HG03521 (cell line): Measurements from ENCODE around the gene OR6B1.

Source experiments
- ATAC-seq: cut with Tn5 transposase; IDR thresholded peaks from one replicate; pipeline ENCODE4 v1.9.1; 2021; ENCODE audit warnings: mild to moderate bottlenecking, moderate library complexity; ENCODE audit not compliant: unreplicated experiment

Gene OR6B1

DNA sequence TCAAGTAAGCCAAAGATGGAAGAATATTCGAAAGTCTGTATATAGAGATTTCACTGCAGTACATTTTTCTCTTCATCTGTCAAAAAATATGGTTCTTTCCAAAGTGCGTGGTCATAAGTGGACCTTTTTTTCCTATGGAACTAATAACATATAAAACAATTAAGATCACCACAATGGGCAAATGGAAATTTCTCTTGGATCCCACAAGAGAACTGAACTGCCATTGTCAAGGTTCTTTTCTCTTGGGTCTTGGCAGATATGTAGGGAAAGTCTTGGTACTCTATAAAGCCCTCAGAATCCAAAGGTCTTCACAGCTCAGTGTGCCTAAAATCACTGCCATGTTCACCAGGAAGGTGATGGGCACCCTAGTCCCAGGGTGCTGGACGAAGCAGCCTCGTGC lies at the start of gene OR6B1:
Gene OR6B1, plus strand, starts transcription at position 301 of the 400 bp plus-strand sequence. CDS start 3,677 bp downstream, outside the sequence.
- no peak for ATAC-seq

DNA sequence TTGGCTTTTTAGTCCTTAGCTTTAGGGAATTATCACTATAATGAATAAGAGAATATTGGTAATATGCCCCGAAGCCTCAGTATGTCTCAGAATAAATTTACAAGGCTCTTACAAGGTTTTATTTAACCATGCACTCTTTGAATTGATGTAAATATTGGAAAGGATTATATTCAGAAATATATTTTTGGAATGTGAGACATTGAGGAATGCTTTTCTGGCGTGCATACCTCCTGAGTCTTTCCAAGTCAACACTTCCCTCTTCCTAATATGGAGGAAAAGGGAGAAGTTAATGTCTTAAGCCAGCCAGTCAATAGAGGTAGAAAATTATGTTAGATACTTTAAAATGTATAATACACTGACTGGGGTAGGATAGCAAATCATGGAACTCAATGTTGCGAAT lies 46.7 kb upstream of the OR6B1 start:
- no peak for ATAC-seq

- no peak for ATAC-seq
Observed at GRCh38 chr7:143954135-143954534, 46.0 kb upstream of the OR6B1 start.

DNA sequence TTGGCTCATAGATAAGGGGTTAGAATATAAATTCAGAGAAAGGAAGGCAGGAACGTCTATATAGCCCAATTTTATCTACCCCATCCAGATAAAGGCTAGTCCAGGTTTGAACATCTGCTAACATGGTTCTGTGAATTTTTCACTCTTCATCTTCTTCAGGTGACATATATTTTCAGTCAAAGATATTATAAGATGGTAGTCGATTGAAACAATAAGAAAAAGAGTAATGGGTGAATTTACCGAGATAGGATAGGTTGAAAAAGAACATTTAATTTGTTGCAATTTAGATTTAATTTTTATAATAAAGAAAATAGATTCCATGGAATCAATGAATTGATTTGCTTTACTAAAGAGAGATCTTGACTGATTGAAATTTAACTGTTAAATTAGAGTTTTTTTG lies 45.6 kb upstream of the OR6B1 start, which contains the start of gene OR2F1:
Gene OR2F1, plus strand, starts transcription at position 301 of the 400 bp plus-strand sequence. CDS start 5,127 bp downstream, outside the sequence.
- ATAC-seq: no peak

GRCh38 chr7:143958781-143959180 lies 41.3 kb upstream of the OR6B1 start:
- ATAC-seq: no peak

- ATAC-seq: no peak
Observed at GRCh38 chr7:143960813-143961610, 39.1 kb upstream of the OR6B1 start.

GRCh38 chr7:143965280-143965679 lies 34.8 kb upstream of the OR6B1 start:
- ATAC-seq: no peak

DNA sequence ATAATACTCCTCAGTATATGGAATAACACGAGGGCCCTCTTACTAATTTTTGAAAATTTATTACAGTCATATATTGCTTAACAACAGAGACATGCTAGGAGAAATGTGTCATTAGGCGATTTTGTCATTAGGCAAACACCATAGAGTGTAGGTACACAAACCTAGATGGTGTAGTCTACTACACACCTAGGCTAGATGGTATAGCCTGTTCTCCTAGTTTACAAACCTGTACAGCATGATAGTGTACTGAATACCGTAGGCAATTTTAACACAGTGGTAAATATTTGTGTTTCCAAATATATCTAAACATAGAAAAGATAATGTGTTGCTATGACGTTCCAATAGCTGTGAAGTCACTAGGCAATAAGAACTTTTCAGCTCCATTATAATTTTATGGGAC lies 32.7 kb upstream of the OR6B1 start:
- ATAC-seq: no peak

DNA sequence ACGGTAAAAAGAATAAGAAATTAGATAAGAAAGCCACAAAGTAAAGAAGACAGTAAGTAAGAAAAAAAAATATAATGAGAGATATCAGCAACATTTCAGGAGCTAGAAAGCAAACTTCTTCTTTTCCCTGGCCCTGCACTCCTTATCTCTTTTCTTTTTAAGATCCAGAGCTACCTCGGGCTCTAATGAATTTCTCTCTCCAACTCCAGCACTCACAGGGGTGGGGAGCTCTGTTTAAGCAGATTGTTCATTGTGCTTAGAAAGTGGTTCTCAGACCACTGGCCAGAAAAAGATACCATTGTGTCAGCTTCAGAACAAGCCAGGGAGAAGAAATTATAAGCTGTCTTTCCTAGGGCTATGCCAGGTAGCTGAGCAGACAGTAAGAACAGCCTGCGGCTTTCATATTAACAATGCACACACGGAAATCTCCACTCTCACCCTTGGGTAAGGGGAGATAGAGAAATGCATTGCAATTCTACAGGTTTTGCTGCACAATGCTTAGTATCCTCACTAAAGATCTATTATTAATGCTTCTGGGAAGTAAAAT lies 26.2 kb upstream of the OR6B1 start:
- no peak for ATAC-seq

GRCh38 chr7:143974459-143974858 lies 25.7 kb upstream of the OR6B1 start:
- ATAC-seq: no peak

GRCh38 chr7:143975617-143976016 lies 24.5 kb upstream of the OR6B1 start:
- no peak for ATAC-seq

DNA sequence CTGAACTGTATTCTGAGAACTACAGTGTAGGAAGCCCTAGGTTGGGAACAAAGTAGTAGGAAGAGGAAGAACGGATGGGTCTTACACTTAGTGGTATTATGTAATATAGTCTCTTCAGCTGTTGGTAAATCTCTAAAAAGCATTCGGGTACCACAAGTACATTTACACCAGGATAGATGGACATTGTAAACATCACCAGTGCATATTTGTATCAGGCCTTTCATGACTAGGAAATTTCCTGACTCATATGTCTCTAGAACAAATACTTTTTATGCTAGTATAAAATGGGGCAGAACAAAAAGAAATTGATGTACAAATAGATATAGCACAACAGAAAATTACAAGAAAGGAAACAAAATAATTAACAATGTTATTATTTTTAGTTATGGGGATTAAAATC lies 21.5 kb upstream of the OR6B1 start:
- ATAC-seq: no peak

- no peak for ATAC-seq
Observed at GRCh38 chr7:143979359-143979758, 20.8 kb upstream of the OR6B1 start.

GRCh38 chr7:143979998-143980397 lies 20.1 kb upstream of the OR6B1 start:
- ATAC-seq: no peak

DNA sequence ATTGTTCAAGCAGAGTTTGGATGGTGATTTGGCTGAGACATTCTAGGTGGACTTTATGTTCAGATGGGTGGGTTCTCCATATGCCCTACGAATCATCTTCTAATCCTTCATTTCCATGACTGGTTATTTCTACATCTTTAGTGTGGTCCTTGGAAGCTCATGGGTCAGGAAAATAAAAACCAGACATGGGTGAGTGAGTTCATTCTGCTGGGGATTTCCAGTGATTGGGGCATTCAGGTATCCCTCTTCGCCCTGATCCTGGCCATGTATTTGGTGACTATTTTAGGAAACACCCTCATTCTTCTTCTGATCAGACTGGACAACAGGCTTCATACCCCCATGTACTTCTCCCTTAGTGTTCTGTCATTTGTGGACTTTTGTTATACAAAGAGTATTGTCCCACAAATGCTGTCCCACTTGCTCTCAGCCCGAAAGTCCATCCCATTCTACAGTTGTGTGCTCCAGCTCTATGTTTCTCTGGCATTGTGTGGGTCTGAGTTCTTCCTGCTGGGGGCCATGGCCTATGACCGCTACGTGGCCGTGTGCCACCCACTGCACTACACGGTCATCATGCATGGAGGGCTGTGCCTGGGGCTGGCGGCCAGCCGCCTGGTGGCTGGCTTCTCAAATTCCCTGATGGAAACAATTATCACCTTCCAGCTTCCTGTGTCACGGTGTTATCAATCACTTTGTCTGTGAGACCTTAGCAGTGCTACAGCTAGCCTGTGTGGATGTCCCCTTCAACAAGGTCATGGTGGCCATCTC lies 19.2 kb upstream of the OR6B1 start:
- no peak for ATAC-seq

GRCh38 chr7:143983960-143984359 lies 16.2 kb upstream of the OR6B1 start:
- no peak for ATAC-seq

DNA sequence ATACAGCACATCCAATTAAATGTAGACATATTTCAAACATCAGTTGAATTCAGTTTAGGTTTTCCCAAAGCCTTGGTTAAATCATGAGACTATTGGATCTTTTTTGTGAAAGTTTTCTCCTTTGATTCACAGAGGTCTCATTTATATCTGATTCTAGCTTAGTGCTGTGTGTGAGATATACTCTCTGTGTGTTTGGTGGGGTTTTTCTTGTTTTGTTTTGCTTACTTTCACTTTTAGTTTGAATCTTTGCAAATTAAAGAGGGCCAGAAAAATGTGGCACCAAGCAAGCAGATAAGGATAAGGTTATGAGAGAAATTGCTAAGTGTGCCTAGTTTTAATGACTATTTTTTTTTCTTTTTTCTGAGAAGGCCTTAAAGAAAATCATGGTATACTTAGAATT lies 12.6 kb upstream of the OR6B1 start:
- ATAC-seq: no peak

GRCh38 chr7:143988976-143989745 lies 11.0 kb upstream of the OR6B1 start:
- no peak for ATAC-seq

- no peak for ATAC-seq
Observed at GRCh38 chr7:143992670-143993069, 7.5 kb upstream of the OR6B1 start.

- no peak for ATAC-seq
Observed at GRCh38 chr7:143993924-143994323, 6.2 kb upstream of the OR6B1 start.

- no peak for ATAC-seq
Observed at GRCh38 chr7:144001543-144001942, 1.4 kb downstream of the OR6B1 start.
